Measurements from ENCODE around the gene BRD4. TPM values are rescaled to one million over a fixed set of nuclear protein-coding genes. Genes with fewer than 3 reads are reported as not detected.

The BRD4 gene
- total and polyA plus RNA-seq, 11 donors, result 31.1 to 78.9 (median 61.8) TPM

DNA sequence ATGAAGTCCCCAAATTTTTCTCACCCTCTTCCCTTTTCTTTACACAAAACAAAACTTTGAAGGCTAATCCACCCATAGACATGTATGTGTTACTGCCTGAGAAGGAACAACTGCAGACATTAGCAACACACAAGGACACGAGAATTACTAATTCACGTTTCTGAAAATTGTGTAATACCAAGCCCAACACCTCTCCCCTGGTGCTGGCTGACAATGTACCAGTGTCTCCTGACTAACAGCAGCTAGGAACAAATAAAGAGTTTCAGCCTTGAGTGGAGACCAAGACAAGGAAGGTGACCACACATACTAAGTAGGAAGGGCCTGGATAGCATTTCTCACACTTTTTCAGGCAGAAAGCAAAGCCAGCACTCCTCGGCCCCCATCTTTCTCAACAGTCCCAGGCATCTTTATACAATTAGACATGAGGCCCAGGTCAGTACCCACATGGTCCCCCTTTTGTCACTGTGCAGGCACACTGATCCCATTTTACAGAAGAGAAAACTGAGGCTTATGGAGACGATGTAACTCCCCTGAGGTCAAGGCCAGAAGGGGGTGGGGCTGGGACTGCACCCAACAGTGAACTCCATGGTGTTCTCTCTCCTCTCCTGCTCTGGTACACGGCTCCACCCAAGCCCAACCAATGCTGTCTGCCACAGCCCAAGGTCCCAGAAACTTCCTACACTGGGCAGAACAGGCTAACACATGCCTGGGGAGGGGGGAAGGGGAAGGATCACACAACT is 8.7 kb downstream of the BRD4 start:
- H3K27me3 ChIP-seq, result no peaks in the 10 kb centered on the region
- no peaks in the 10 kb centered on the region for H3K36me3 ChIP-seq
- H3K4me3 ChIP-seq, result no peak overlapping the region
- H3K27ac ChIP-seq, result peak overlapping the region in 9 of 12 donors; percentile 25 to 75 (median 59)
- H3K4me1 ChIP-seq, result peaks cover 19 to 99% (median 95%) of the 10 kb centered on the region in 12 donors
- WGBS, 4 donors, result 14 to 19% (median 16%) methylated on average over 5 of the region's 5 CpGs
- ATAC-seq, result peak; percentile 64 to 80 (median 76)
- DNase-seq, result peak in 2 of 5 donors; percentile 67 to 68
- intact Hi-C loops (cut with DNase I), result loop anchor here in 2 of 10 donors (2.0 to 5.0 kb wide), 2 partner anchors 27 to 41 kb away; no protein-coding TSS in a partner anchor
- H3K9me3 ChIP-seq, result no peaks in the 10 kb centered on the region
- no peak for TF ChIP-seq POLR2A (IDR thresholded peaks at IDR 0.05)
- TF ChIP-seq, protein P1, sequence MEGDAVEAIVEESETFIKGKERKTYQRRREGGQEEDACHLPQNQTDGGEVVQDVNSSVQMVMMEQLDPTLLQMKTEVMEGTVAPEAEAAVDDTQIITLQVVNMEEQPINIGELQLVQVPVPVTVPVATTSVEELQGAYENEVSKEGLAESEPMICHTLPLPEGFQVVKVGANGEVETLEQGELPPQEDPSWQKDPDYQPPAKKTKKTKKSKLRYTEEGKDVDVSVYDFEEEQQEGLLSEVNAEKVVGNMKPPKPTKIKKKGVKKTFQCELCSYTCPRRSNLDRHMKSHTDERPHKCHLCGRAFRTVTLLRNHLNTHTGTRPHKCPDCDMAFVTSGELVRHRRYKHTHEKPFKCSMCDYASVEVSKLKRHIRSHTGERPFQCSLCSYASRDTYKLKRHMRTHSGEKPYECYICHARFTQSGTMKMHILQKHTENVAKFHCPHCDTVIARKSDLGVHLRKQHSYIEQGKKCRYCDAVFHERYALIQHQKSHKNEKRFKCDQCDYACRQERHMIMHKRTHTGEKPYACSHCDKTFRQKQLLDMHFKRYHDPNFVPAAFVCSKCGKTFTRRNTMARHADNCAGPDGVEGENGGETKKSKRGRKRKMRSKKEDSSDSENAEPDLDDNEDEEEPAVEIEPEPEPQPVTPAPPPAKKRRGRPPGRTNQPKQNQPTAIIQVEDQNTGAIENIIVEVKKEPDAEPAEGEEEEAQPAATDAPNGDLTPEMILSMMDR (IDR thresholded peaks at IDR 0.05), result no peak

DNA sequence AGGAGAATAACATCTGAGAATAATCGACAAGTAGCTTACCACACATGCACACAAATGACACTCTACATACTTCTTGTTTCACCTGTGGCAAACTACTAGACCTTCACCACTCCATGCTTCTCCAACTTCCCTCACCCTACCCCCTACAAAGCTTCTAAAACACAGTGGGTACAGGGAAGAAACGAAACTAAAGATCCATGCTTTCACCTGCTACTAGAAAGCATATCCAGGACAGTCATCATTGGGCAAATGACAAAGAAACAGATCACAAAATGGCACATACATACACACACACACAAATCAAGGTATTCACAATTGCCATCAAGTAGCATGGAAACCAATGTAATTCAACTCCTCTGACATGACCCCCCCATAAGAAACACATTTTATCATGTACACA is 10.6 kb downstream of the BRD4 start:
- Histone ChIP-seq H3K4me3 (no peak overlapping the region), H3K27me3 (no peaks in the 10 kb centered on the region), H3K9me3 (no peaks in the 10 kb centered on the region), H3K4me1 (peaks cover 22 to 100% (median 95%) of the 10 kb centered on the region in 12 donors), H3K36me3 (no peaks in the 10 kb centered on the region), H3K27ac (peak overlapping the region in 4 of 12 donors; percentile 12 to 52 (median 30))
- DNase-seq, result no peak
- intact Hi-C loops (cut with DNase I), result loop anchor here in 1 of 10 donors (5.0 kb wide), 1 partner anchor 39 kb away; no protein-coding TSS in a partner anchor
- WGBS, 4 donors, result 59 to 74% (median 69%) methylated on average over 2 of the region's 2 CpGs
- ATAC-seq, result no peak
- TF ChIP-seq, protein P1 (IDR thresholded peaks at IDR 0.05), result no peak
- TF ChIP-seq POLR2A (IDR thresholded peaks at IDR 0.05), result no peak

DNA sequence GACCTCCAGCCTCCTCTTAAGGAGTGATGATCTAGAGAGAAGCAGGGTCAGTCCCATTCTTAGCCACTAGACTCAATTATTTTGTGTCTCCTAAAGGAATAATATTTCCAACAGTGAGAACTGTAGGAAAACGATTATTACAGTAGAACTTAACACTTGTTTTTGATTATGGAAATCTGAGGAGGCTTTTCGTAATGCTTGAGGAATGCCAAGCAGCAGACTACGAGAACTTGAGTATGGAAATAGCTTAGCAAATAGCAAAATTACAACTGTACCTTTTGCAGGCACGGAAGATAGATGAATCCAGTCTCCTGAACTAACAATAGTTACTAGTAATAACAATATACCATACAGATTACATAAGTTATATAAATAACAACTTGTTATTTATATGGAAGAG is 12.2 kb downstream of the BRD4 start:
- Histone ChIP-seq H3K27ac (peak overlapping the region in 5 of 12 donors; percentile 11 to 33 (median 21)), H3K9me3 (no peaks in the 10 kb centered on the region), H3K4me3 (no peak overlapping the region), H3K27me3 (no peaks in the 10 kb centered on the region), H3K4me1 (peaks cover 23 to 100% (median 95%) of the 10 kb centered on the region in 12 donors), H3K36me3 (peaks cover 0 to 3% (median 0%) of the 10 kb centered on the region in 9 donors)
- WGBS, 4 donors, result 32 to 39% (median 37%) methylated on average over 4 of the region's 4 CpGs
- intact Hi-C loops (cut with DNase I), result loop anchor here in 1 of 10 donors (5.0 kb wide), 1 partner anchor 38 kb away; no protein-coding TSS in a partner anchor
- no peak for TF ChIP-seq POLR2A (IDR thresholded peaks at IDR 0.05)
- DNase-seq, result no peak
- ATAC-seq, result no peak

DNA sequence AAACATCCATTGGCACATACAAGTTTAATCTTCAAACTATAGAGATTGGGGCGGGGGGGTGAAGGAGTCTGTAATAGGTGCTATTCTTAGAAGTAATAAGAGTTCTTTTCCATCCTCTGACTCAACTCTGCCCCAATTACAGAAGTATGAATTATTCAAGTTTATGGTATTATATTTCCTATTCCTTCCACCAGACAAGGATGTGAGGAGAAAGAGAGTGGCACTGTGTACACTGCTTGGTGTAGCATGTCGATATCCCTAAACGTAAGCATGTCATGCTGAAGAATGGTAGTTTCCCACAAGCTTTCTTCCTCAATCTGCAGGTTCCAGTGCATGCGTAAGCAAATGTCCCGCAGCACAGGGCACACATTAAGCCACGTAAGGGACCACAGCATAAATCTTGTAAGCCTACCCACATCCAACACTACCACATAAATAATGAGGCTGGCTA is 14.1 kb downstream of the BRD4 start:
- DNase-seq, result no peak
- intact Hi-C loops (cut with DNase I), result loop anchor here in 1 of 10 donors (5.0 kb wide), 1 partner anchor 36 kb away; no protein-coding TSS in a partner anchor
- ATAC-seq, result peak in 3 of 4 donors; percentile 26 to 32 (median 31)
- TF ChIP-seq, protein P1 (IDR thresholded peaks at IDR 0.05), result no peak
- no peak for TF ChIP-seq POLR2A (IDR thresholded peaks at IDR 0.05)
- Histone ChIP-seq H3K36me3 (peaks cover 0 to 3% (median 0%) of the 10 kb centered on the region in 9 donors), H3K4me3 (no peak overlapping the region), H3K27ac (peak overlapping the region in 8 of 12 donors; percentile 5 to 55 (median 32)), H3K9me3 (no peaks in the 10 kb centered on the region), H3K4me1 (peaks cover 26 to 100% (median 95%) of the 10 kb centered on the region in 12 donors), H3K27me3 (no peaks in the 10 kb centered on the region)
- 33 to 41% (median 40%) methylated on average over 6 of the region's 6 CpGs for WGBS, 4 donors
